K562 (cell line): ENCODE measurements around the gene PDE6D. TPM values are rescaled to one million over a fixed set of nuclear protein-coding genes. Genes with fewer than 3 reads are reported as not detected.

Experiments used
- CHD2 ChIP-seq: IDR thresholded peaks from 2 replicates; pipeline ENCODE4 v1.6.1; 2011; ENCODE audit warnings: low read depth, low read length
- HIVEP1 ChIP-seq: fragments of 250-450 bp; sonication (Bioruptor Pico); IDR thresholded peaks from 2 replicates; pipeline ENCODE4 v1.4.0; 2020; ENCODE audit warnings: mild to moderate bottlenecking
- HOXB6 ChIP-seq: fragments of 250-450 bp; sonication (Bioruptor Pico); IDR thresholded peaks from 2 replicates; pipeline ENCODE4 v1.5.1; 2022; ENCODE audit warnings: mild to moderate bottlenecking, borderline replicate concordance
- MIER1 ChIP-seq: fragments of 450-650 bp; IDR thresholded peaks from 2 replicates; pipeline ENCODE4 v1.6.1; 2016; ENCODE audit warnings: antibody characterized with exemption, mild to moderate bottlenecking, low read depth
- RBM39 ChIP-seq: fragments of 200-400 bp; formaldehyde crosslinking; optimal IDR thresholded peaks from 2 replicates; pipeline ENCODE3; 2018; ENCODE audit warnings: low read depth, low read length
- TARDBP ChIP-seq: fragments of 450-650 bp; IDR thresholded peaks from 2 replicates; pipeline ENCODE4 v1.6.1; 2016
- ZNF778 ChIP-seq: fragments of 450-650 bp; formaldehyde crosslinking; IDR thresholded peaks from 2 replicates; pipeline ENCODE4 v1.4.0; 2020; ENCODE audit warnings: mild to moderate bottlenecking, moderate library complexity
- polyA plus RNA-seq, 8 experiments: library from polyadenylated mRNA; depleted of rRNA in 4 of 8; stranded (reverse) in 5 of 8; unstranded in 3 of 8; fragments of >200 nt; fragmentation: Nextera tagmentation in 2 of 8; fragmentation: Illumina TruSeq in 1 of 8; extraction: Ambion mirVana in 2 of 8; extraction: Trizol in 1 of 8; gene quantifications; 2 replicates each; pipeline versions ENCODE4 v1.2.1 to v1.2.3, GENCODE V29; 2011 to 2014; ENCODE audit warnings: inconsistent platforms in 1 of 8, missing spikeins in 1 of 8
- total RNA-seq, 7 experiments: library from RNA; depleted of rRNA in 6 of 7; stranded (reverse); fragments of >200 nt in 6 of 7; fragmentation: Illumina TruSeq in 2 of 7; extraction: Trizol in 2 of 7; gene quantifications; 2 replicates each; pipeline versions ENCODE4 v1.2.1 to v1.2.3, GENCODE V29; 2011 to 2021; ENCODE audit warnings: low replicate concordance in 1 of 7
- TF ChIP-seq, protein P1 (sequence below): IDR thresholded peaks from 2 replicates; pipeline ENCODE4 v1.6.1; 2011; ENCODE audit warnings: borderline replicate concordance, low read depth, mild to moderate bottlenecking, moderate library complexity, low read length; ENCODE audit not compliant: insufficient read depth, poor library complexity, severe bottlenecking
- TF ChIP-seq, protein P2 (sequence below): fragments of 250-450 bp; sonication (Bioruptor Pico); IDR thresholded peaks from 2 replicates; pipeline ENCODE4 v1.9.0; 2021; ENCODE audit warnings: mild to moderate bottlenecking
- TF ChIP-seq, protein P3 (sequence below): fragments of 250-450 bp; sonication (Bioruptor Pico); IDR thresholded peaks from 2 replicates; pipeline ENCODE4 v1.5.0; 2021
- TF ChIP-seq, protein P4 (sequence below): fragments of 450-650 bp; IDR thresholded peaks from 2 replicates; pipeline ENCODE4 v1.6.1; 2017; ENCODE audit warnings: mild to moderate bottlenecking, moderate library complexity
- TF ChIP-seq, protein P5 (sequence below): fragments of 450-650 bp; IDR thresholded peaks from 2 replicates; pipeline ENCODE4 v1.6.1; 2014; ENCODE audit warnings: low read depth, mild to moderate bottlenecking, moderate library complexity, borderline replicate concordance
- TF ChIP-seq, protein P6 (sequence below): fragments of 250-450 bp; sonication (Bioruptor Pico); IDR thresholded peaks from 2 replicates; pipeline ENCODE4 v1.5.0; 2021; ENCODE audit warnings: mild to moderate bottlenecking, moderate library complexity
- TF ChIP-seq, protein P7 (sequence below): fragments of 450-650 bp; IDR thresholded peaks from one replicate; pipeline ENCODE4 v1.6.1; 2018; ENCODE audit warnings: mild to moderate bottlenecking, moderate library complexity; ENCODE audit not compliant: partially characterized antibody

PDE6D gene
- total and polyA plus RNA-seq, 9 of the 15 experiments (the other 6 are each of a cell fraction or from before 2014, with no cell fraction given) = 0.65 to 11.6 (median 7.0) TPM

DNA sequence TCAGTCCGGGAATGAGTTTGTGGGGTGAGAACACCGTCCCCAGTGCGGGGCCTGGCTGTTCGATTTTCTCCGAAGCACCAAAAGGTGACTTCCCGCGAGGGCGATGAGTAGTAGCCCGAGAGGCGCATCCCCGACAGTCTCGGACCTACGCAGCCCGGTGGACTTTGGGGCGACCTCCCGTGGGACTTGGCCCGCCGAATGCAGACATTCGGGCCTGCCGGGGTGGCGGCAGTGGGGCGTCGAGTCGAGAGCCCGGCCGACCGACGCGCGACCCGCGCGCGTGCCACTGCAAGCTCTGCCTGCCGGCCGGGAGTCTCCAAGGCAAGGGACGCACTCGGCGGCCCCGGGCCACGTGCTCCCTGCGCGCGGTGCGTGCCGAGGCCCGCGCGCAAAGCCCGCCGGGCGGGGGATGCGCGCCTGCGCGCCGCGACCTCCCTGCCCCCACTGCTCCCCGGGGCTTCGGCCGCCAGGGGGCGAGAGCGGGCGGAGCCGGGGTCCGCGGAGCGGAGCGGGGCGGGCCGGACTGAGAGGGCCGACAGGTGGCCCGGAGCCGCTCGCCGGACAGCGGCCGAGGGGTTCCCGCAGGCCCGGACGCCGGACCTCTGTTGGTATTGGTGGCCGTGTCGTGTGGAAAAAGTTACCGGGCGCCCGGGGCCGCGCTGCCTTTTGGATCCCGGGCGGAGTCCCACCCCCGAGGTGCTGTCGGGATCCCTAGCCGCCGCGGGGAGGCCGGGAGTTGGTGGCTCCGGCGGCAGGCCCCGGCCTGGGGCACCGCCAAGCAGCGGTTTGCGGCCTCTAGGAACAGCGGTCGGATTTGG, 70.9 kb downstream of the PDE6D start (continued):
- TF ChIP-seq, protein P1, sequence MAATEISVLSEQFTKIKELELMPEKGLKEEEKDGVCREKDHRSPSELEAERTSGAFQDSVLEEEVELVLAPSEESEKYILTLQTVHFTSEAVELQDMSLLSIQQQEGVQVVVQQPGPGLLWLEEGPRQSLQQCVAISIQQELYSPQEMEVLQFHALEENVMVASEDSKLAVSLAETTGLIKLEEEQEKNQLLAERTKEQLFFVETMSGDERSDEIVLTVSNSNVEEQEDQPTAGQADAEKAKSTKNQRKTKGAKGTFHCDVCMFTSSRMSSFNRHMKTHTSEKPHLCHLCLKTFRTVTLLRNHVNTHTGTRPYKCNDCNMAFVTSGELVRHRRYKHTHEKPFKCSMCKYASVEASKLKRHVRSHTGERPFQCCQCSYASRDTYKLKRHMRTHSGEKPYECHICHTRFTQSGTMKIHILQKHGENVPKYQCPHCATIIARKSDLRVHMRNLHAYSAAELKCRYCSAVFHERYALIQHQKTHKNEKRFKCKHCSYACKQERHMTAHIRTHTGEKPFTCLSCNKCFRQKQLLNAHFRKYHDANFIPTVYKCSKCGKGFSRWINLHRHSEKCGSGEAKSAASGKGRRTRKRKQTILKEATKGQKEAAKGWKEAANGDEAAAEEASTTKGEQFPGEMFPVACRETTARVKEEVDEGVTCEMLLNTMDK = peak; percentile 88
- TF ChIP-seq, protein P2, sequence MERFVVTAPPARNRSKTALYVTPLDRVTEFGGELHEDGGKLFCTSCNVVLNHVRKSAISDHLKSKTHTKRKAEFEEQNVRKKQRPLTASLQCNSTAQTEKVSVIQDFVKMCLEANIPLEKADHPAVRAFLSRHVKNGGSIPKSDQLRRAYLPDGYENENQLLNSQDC (CRISPR knock-in tag) = no peak
- TF ChIP-seq, protein P3, sequence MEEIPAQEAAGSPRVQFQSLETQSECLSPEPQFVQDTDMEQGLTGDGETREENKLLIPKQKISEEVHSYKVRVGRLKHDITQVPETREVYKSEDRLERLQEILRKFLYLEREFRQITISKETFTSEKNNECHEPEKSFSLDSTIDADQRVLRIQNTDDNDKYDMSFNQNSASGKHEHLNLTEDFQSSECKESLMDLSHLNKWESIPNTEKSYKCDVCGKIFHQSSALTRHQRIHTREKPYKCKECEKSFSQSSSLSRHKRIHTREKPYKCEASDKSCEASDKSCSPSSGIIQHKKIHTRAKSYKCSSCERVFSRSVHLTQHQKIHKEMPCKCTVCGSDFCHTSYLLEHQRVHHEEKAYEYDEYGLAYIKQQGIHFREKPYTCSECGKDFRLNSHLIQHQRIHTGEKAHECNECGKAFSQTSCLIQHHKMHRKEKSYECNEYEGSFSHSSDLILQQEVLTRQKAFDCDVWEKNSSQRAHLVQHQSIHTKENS (CRISPR knock-in tag) = no peak
- TF ChIP-seq MIER1 (no peak), RBM39 (no peak), HOXB6 (no peak), ZNF778 (CRISPR knock-in tag) (no peak), TARDBP (no peak), CHD2 (peak; percentile 53; the same call in 1 of the 2 replicates), HIVEP1 (CRISPR knock-in tag) (no peak)
- TF ChIP-seq, protein P4, sequence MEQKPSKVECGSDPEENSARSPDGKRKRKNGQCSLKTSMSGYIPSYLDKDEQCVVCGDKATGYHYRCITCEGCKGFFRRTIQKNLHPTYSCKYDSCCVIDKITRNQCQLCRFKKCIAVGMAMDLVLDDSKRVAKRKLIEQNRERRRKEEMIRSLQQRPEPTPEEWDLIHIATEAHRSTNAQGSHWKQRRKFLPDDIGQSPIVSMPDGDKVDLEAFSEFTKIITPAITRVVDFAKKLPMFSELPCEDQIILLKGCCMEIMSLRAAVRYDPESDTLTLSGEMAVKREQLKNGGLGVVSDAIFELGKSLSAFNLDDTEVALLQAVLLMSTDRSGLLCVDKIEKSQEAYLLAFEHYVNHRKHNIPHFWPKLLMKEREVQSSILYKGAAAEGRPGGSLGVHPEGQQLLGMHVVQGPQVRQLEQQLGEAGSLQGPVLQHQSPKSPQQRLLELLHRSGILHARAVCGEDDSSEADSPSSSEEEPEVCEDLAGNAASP = no peak
- TF ChIP-seq, protein P5, sequence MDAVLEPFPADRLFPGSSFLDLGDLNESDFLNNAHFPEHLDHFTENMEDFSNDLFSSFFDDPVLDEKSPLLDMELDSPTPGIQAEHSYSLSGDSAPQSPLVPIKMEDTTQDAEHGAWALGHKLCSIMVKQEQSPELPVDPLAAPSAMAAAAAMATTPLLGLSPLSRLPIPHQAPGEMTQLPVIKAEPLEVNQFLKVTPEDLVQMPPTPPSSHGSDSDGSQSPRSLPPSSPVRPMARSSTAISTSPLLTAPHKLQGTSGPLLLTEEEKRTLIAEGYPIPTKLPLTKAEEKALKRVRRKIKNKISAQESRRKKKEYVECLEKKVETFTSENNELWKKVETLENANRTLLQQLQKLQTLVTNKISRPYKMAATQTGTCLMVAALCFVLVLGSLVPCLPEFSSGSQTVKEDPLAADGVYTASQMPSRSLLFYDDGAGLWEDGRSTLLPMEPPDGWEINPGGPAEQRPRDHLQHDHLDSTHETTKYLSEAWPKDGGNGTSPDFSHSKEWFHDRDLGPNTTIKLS = peak; percentile 36; the same call in 1 of the 2 replicates
- TF ChIP-seq, protein P6, sequence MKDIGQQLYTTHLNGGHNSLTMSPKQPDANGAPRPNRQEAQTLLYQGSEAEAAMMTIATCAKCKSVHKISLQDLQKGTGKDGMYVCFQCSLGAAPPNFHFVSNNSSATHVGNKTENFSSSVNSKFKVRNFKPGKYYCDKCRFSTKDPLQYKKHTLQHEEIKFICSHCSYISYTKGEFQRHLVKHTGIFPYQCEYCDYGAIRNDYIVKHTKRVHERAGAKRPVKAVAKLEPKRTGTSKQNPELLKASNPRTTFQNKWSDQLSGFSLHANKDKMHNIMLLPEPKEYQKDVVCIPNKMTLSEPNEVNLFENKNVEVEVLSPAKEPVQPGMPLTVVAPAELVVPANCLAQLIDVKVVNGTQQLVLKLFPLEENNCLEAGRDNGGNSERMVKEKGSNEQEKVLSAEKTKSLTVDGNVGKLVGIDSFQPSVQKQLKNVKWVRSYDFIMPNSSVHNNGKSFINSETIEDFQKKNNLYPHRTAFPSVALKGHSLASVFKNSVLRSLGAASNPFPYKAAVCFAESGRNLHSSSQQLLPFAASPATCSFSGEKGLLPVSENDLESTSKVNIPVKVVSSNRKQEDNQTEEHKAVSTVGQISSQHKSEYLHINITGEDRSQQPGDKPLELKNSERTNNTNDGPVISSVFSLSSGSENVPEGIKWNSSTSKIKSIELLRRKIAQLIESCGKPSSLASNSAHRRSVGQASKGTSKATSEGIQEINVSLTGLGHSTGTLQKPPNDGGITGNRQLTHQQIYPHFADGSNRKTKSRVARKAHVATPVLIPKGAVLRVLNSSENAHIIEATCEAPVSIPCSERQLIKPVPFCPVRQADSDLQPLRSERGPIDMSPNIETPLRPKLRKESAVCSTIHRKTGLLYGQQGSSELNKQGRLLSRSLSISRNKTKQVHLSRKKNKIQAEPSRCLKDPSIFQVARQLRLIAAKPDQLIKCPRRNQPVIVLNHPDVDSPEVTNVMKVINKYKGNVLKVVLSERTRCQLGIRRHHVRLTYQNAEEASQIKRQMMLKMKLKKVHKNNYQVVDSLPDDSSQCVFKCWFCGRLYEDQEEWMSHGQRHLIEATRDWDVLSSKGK (CRISPR knock-in tag) = no peak
- TF ChIP-seq, protein P7, sequence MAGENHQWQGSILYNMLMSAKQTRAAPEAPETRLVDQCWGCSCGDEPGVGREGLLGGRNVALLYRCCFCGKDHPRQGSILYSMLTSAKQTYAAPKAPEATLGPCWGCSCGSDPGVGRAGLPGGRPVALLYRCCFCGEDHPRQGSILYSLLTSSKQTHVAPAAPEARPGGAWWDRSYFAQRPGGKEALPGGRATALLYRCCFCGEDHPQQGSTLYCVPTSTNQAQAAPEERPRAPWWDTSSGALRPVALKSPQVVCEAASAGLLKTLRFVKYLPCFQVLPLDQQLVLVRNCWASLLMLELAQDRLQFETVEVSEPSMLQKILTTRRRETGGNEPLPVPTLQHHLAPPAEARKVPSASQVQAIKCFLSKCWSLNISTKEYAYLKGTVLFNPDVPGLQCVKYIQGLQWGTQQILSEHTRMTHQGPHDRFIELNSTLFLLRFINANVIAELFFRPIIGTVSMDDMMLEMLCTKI = no peak
